ENCODE data around the gene RNF145. TPM values are rescaled to one million over a fixed set of nuclear protein-coding genes. Genes with fewer than 3 reads are reported as not detected.

The RNF145 gene
- total RNA-seq, 2 donors from 2014 or later: 13.5 to 19.5 TPM

DNA sequence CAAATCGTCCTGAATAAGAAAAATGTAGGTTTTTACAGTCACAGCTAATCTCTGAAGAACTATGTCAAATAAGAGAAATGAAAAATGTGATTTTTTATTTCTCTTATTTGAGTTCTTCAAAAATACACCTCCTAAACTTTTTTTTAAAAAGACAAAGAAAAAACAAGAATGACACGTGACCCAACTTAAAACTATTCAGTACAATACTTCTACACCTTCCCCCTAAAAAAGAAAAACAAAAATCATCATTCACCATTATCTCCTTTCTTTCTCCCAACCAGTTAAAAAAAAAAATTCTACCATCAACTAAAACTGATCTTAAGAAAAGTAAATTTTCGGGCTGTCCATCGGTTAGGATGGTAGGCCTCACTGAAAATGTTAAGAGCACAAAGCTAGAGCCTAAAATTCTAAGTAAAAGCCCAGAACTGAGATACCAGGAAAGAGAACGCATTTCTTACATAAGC, 2.1 kb downstream of the RNF145 start:
- 34 to 39% methylated on average over 5 of the region's 5 CpGs for WGBS, 2 donors
- intact Hi-C loops (cut with DNase I): no loop called here
- Histone ChIP-seq H3K36me3 (replicated peaks in 1 of 2; ENCODE audit: insufficient read depth in 1 of 2, low read depth in 2 of 2) (no peaks in the 10 kb centered on the region), H3K27ac (peak overlapping the region; percentile 58 to 91 (median 84)), H3K9me3 (no peaks in the 10 kb centered on the region), H3K4me1 (peaks cover 30% of the 10 kb centered on the region), H3K27me3 (no peaks in the 10 kb centered on the region), H3K4me3 (no peak overlapping the region)
- DNase-seq (no peak), ATAC-seq (no peak)
- TF ChIP-seq POLR2A (IDR thresholded peaks at IDR 0.05) (no peak), CTCF (IDR thresholded peaks at IDR 0.05) (no peak)

DNA sequence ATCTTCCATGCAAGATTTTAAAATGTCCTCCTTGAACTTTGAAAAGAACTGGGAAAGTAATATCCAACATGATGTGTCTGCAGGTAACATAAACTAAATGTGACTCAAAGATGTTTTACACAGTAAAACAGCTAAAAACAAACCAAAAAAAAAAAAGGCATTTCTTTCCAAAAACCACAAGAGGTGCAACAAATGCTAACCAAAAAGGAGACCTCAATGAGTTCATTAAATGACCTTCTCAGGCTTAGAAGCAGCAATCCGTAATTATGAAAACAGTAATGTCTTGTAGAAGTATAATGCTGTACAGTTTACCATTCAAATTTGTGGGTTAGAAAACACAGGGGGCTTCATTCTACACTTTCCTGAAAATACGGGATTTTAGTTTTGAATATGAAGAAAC, 2.5 kb downstream of the RNF145 start:
- ATAC-seq: no peak
- Histone ChIP-seq H3K9me3 (no peaks in the 10 kb centered on the region), H3K27ac (peak overlapping the region in 3 of 4 donors; percentile 80 to 91 (median 88)), H3K4me3 (no peak overlapping the region), H3K27me3 (no peaks in the 10 kb centered on the region), H3K4me1 (peaks cover 30% of the 10 kb centered on the region), H3K36me3 (replicated peaks in 1 of 2; ENCODE audit: insufficient read depth in 1 of 2, low read depth in 2 of 2) (no peaks in the 10 kb centered on the region)
- WGBS, 2 donors: 55 to 63% methylated on average over 2 of the region's 2 CpGs
- TF ChIP-seq CTCF (IDR thresholded peaks at IDR 0.05) (no peak), POLR2A (IDR thresholded peaks at IDR 0.05) (no peak)
- intact Hi-C loops (cut with DNase I): no loop called here
- DNase-seq: no peak

DNA sequence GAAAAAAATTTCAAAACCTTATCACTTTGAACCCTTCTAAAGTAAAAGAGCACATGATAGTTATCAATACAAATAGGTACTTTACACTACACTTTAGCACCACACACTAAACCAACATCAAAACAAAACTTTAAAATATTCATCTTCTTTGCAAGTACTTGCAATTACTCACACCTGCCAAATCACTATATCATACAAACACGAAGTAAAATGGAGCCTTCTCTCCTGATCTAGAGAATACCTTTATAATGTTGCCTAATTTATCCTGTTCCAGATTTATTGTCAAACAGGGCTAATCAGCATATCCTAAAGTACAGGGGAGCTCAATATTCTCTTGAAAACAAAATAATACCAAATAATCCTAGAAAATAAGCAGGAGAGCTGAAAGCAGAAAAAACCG, 3.0 kb downstream of the RNF145 start:
- intact Hi-C loops (cut with DNase I): no loop called here

GRCh38 chr5:159203351-159203750, 6.0 kb downstream of the RNF145 start:
- Histone ChIP-seq H3K27ac (no peak overlapping the region), H3K36me3 (replicated peaks in 1 of 2; ENCODE audit: insufficient read depth in 1 of 2, low read depth in 2 of 2) (no peaks in the 10 kb centered on the region), H3K9me3 (no peaks in the 10 kb centered on the region), H3K4me3 (no peak overlapping the region), H3K27me3 (no peaks in the 10 kb centered on the region), H3K4me1 (peaks cover 21% of the 10 kb centered on the region)
- ATAC-seq (no peak), DNase-seq (no peak)
- 76 to 79% methylated on average over 2 of the region's 2 CpGs for WGBS, 2 donors
- TF ChIP-seq POLR2A (IDR thresholded peaks at IDR 0.05): no peak
- no peak for TF ChIP-seq CTCF (IDR thresholded peaks at IDR 0.05)
- intact Hi-C loops (cut with DNase I): no loop called here

More for the DNA sequence above, 3.0 kb downstream of the RNF145 start:
- ATAC-seq (no peak), DNase-seq (no peak)
- Histone ChIP-seq H3K4me1 (peaks cover 30% of the 10 kb centered on the region), H3K9me3 (no peaks in the 10 kb centered on the region), H3K27ac (peak overlapping the region in 2 of 4 donors; percentile 80 to 88), H3K27me3 (no peaks in the 10 kb centered on the region), H3K4me3 (no peak overlapping the region), H3K36me3 (replicated peaks in 1 of 2; ENCODE audit: insufficient read depth in 1 of 2, low read depth in 2 of 2) (no peaks in the 10 kb centered on the region)
- TF ChIP-seq POLR2A (IDR thresholded peaks at IDR 0.05): no peak
- TF ChIP-seq CTCF (IDR thresholded peaks at IDR 0.05): no peak
- 47 to 50% methylated on average over 2 of the region's 2 CpGs for WGBS, 2 donors

- TF ChIP-seq POLR2A (IDR thresholded peaks at IDR 0.05) (no peak), CTCF (IDR thresholded peaks at IDR 0.05) (no peak)
- H3K27ac ChIP-seq: no peak overlapping the region
- 76 to 77% methylated on average over 4 of the region's 4 CpGs for WGBS, 2 donors
These were observed 7.2 kb downstream of the RNF145 start for GRCh38 chr5:159202151-159202550.

More at GRCh38 chr5:159202151-159202550, 7.2 kb downstream of the RNF145 start:
- Histone ChIP-seq H3K4me1 (peaks cover 21% of the 10 kb centered on the region), H3K9me3 (no peaks in the 10 kb centered on the region), H3K27me3 (no peaks in the 10 kb centered on the region), H3K36me3 (replicated peaks in 1 of 2; ENCODE audit: insufficient read depth in 1 of 2, low read depth in 2 of 2) (no peaks in the 10 kb centered on the region), H3K4me3 (no peak overlapping the region)
- intact Hi-C loops (cut with DNase I): no loop called here
- no peak for DNase-seq
- no peak for ATAC-seq

Data from body of pancreas (tissue), 4 donors.